ENCODE measurements around the gene PRSS12. TPM values are rescaled to one million over a fixed set of nuclear protein-coding genes. Genes with fewer than 3 reads are reported as not detected.
"Not testable (repeated sequence)": the region's sequence is repeated elsewhere in the genome, so short reads cannot be mapped to it uniquely, and the experiment has no call there.

PRSS12 gene
- total RNA-seq, 1 donor from 2014 or later, result not detected

DNA sequence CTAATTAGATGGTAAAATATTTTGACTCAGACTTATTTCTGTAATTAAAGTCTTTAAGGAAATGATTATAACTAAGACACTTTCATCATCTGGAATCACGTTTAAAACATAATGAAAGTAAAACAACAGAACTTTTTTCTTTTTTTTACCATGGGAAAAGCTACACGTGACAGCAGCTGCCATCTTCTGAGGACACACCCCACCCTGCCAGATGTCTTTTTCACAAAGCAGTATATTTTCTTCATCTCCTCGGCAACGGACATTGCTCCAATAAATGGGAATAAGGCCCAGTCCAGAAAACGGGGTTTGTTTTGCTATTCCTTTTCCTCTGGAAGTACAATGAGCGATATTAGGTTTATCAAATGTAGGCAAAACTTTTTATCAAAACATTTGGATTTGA is 17.5 kb downstream of the PRSS12 start:
- intact Hi-C loops (cut with micrococcal nuclease), result no loop called here
- ATAC-seq, result no peak
- no peak for DNase-seq

DNA sequence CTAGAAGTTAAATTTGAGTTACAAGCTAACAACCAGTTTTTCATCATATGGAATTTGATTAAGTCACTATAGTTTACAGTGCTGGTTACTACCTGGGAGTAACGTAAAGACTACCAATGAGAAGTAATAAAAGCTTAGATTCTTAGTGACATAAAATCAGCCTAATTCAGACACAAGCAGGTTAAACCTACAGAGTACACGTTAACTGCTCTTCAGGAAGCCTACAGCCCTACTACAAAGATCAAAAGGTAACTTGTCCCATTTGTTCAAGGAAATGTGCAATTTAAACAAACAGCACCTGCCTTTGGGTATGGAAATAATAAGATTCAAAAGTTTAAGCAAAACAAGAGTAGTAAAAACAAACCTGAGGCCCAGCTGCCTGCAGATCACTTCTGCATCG is 21.5 kb downstream of the PRSS12 start:
- DNase-seq (no peak), ATAC-seq (no peak)
- intact Hi-C loops (cut with micrococcal nuclease), result no loop called here

DNA sequence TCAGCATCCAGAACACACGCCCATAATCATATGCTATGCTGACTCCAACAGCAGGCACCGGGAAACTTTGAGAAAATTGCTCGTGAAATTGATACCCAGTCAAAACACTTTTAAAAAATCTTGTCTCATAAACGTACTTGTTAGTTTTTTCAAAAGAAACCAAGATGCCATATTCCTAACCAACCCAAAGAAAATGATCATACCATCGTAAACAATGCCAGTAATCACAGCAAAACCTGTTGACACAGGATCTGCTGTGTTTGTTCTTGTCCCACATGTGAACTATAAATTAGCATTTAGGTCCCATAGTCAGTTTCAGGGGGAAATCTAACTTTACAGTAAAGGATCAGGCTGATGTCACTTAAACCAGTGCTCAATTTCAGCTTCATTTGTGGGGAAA is 23.0 kb downstream of the PRSS12 start:
- ATAC-seq (no peak), DNase-seq (no peak)
- intact Hi-C loops (cut with micrococcal nuclease), result no loop called here

DNA sequence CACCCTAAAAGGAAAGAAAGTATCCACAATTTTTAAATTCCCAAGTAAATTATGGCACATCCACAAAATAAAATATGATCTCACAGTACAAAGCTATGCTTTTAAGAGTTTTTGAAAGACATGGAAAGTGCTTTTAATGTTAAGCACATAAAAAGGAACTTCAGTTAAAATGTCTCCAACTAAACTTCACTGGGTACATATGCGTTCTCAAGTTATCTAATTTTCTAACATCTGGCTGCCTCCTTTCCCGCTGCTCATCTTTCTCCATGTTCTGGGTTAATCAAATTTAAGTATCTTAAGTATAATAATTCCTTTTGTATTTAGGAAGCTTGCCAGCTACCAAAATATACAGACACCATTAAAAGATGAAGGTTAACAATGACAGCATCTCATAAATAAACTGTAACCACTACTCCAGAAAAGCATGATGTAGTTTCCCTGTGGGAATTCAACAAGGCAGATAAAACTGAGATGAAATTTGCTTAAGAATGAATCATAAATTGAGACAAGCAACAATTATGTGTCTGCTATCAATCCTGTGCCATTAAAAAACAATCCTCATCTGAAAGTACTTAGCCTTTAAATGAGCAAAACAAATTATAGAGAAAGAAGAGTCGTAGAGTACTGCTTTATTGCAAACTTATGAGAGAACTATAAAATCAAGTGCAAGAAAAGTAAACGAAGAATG is 25.1 kb downstream of the PRSS12 start:
- intact Hi-C loops (cut with micrococcal nuclease), result no loop called here
- ATAC-seq (no peak), DNase-seq (no peak)

DNA sequence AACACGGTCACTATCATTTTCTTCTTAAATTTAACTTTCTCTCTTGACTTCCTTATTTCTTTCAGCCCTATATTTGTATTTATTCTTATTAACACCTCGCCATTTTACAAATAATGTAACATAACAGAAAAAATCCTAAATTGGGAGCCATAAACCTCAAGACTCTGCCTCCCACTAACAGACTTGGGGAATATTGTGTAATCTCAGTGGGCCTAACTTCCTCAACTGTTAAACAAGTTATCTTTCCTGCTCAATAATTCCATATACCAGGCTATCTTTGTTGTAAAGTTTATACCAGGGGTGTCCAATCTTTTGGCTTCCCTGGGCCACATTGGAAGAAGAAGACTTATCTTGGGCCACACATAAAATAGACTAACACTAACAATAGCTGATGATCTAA is 26.2 kb downstream of the PRSS12 start:
- no peak for ATAC-seq
- DNase-seq, result no peak
- intact Hi-C loops (cut with micrococcal nuclease), result no loop called here

DNA sequence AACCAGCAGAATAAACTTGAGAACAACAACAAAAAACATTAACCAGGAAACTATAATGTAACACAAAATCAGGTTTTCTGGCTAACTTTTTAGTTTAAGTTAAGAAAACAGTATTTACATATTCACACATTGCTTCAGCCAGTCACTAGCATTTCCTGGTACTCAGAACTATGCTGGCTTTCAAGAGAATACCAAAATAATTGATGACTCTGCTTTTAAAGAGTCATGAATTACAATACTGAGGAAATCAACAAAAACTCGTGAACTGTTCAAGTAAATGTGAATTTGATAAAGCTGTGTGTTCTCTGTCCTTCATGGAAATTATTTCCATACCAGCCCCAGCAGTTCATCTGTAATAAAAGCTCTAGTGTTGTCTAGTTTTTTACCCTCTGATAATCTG is 27.4 kb downstream of the PRSS12 start:
- no peak for DNase-seq
- ATAC-seq, result no peak
- intact Hi-C loops (cut with micrococcal nuclease), result no loop called here

DNA sequence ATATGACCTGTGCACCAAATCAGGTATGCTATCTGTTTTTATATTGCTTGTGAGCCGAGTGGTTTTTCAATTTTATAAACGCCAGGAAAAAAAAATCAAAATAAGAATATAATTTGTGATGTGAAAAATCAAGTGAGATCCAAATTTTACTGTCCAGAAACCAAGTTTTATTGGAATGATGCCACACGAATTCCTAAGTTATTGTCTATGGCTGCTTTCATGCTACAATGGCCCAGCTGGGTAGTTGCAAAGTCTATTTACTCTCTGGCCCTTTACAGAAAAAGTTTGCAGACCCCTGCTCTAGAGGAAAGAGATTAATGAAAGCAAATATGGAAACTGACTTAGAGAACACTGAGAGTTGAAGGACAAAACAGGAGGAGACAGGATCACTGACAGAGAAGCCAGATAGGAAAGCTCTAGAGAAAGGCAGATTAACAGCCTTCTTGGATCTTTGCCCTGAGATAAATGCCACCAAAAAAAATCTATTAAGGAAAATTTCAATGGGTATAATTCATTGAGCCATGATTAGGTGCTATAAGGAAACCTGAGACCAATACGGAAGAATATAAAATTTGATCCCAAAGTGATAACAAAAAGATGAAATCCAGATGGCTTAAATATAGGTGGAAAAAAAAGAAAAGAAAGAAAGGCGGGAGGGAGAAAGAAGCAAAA is 29.8 kb downstream of the PRSS12 start:
- DNase-seq (no peak), ATAC-seq (no peak)
- intact Hi-C loops (cut with micrococcal nuclease), result no loop called here

DNA sequence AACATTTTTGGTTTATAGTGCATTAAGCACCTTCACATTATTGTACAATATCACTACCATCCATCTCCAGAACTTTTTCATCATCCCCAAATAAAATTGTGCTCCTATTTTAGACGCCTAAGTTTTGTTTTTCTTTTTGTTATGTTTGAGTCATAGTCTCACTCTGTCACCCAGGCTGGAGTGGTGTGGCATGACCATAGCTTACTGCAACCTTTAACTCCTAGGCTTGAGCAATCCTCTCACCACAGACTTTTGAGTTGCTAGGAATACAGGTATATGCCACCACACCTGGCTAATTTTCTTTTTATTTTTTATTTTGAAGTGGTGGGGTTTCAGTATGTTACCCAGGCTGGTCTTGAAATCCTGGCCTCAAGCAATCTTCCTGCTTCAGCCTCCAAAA is 33.9 kb downstream of the PRSS12 start:
- intact Hi-C loops (cut with micrococcal nuclease), result no loop called here
- ATAC-seq (no peak), DNase-seq (no peak)

DNA sequence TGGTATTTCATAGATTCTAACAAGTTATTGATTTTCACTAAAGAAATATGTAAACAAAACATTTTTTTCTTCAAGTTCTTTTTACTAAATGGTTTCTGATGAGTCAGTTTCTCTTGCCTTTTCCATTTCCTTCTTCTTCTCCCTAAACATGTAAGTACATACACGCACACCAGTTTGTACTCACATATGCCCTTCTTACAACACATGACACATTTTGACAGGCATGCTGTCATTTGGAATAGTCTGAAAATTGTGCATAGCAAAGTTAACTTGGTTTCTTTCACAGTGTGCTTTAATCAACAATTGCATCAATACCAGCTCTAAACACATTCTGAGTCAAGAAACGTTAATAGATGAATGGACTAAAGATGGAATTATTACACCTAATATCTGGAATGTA is 35.1 kb downstream of the PRSS12 start:
- ATAC-seq, result no peak
- intact Hi-C loops (cut with micrococcal nuclease), result no loop called here
- DNase-seq, result no peak

DNA sequence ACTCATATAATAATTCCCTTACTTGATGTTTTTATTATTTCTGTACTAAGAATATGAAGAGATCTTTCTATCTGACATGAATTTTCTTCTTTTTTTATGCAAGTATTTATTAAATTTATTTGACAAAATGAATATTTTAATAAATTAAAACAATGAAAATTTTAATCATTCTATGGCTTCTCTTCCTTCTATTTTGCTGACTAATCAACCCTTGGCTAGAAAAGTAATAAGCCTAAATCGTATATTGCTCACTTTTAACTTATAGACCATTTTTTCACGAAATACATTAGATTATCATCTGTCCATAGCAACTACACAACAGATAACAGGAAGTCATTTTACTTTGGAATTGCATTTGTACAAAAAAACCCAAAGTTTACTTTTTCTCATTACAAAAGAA is 38.6 kb downstream of the PRSS12 start:
- DNase-seq, result no peak
- intact Hi-C loops (cut with micrococcal nuclease), result no loop called here
- no peak for ATAC-seq

DNA sequence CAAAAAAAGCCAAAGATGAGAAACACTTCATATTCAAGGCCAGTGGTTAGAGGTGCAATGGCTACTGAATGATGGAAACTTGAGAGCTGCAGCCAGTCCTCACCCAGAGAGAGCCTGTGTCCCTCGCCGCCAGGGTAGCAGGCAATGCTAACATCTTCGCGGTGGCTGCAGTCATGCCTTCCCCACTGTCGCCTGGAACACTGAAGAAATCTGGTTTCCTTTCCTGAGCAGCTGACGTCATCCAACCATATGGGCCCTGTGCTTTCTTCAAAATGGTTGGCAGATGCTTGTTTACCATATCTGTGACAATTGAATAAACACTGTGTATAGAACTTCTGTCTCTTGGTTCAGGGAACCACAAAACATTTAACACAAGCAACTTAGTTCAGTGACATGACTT is 39.7 kb downstream of the PRSS12 start:
- intact Hi-C loops (cut with micrococcal nuclease), result no loop called here

DNA sequence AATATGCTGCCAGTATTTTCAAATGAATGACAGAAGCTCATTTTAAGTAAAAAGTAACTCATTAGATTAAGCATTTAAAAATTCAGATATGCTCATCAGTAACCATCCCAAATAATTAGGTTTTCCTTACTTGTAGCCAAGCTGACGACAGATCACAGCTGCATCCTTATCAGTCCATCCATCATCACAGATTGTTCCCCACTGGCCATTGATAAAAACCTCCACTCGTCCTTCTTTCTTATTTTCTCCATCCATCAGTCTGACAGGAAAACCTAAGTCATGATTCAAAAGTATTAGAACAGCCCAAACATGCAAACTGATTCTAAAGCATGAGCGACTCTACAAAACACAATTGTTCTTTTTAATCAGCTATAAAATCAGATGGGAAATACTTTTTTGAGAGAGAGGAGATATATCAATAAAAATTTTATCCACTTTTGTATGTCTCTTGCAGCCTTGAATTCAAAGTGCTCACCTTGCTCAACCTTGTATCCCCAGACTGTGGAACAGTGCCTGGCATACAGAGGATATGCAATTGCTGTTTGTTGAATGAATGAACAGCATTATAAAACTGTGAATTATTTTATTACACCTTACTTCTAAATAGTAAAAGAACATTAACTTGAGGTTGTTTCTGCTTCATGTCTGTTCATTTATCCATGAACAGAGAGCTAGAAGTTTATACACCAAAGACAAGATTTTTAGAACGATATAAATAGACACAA is 44.3 kb downstream of the PRSS12 start:
- ATAC-seq (no peak), DNase-seq (no peak)
- intact Hi-C loops (cut with micrococcal nuclease), result no loop called here

More for the DNA sequence above, 39.7 kb downstream of the PRSS12 start:
- DNase-seq (no peak), ATAC-seq (no peak)

DNA sequence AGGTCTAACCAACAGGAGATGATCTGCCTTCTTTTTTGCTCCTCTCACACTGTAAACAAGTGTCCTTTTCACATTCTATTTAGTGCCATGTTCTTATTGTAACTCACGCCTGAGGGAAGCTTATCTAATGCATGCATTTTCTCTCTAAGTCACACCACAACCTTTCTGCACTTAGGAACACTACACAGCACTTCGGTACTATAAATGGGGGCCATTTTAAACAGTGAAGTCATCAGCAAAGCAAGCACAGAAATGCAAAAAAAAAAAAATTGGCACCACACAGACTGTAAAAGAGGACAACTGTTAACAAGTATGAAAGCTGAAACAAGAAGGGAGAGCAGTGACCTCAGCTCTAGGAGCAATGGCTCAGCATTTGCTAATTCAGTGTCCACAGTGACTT is 45.2 kb downstream of the PRSS12 start:
- intact Hi-C loops (cut with micrococcal nuclease), result no loop called here
- DNase-seq (no peak), ATAC-seq (no peak)

DNA sequence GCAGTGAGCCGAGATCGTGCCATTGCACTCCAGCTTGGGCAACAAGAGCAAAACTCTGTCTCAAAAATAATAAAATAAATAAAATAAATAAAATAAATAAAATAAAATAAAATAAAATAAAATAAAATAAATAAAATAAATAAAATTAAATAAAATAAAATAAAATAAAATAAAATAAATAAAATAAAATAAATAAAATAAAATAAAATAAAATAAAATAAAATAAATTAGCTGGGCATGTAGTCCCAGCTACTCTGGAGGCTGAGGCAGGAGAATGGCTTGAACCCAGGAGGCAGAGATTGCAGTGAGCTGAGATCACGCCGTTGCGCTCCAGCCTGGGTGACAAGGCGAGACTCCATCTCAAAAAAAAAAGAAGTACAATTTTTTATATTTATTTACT is 53.2 kb downstream of the PRSS12 start:
- ATAC-seq; DNase-seq; intact Hi-C loops (cut with micrococcal nuclease): not testable (repeated sequence)

DNA sequence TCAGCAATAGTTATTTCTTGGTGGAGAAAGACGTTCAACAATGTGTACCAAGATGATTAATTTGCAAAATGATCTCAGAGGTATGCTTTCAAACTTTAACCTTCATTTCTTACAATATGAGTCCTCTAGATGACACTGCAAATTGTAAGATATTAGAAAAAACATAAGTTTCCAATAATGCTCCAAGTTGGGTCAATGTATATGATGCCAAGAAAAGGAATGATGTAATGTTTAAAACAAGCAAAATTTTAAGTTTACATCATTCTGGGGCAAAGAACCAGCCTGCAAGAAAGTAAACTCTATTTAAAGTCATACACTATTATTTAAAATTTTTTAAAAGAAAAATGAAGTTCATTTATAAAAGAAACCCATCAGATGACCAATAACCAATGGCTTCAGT is 56.1 kb downstream of the PRSS12 start:
- no peak for DNase-seq
- intact Hi-C loops (cut with micrococcal nuclease), result no loop called here
- ATAC-seq, result no peak

DNA sequence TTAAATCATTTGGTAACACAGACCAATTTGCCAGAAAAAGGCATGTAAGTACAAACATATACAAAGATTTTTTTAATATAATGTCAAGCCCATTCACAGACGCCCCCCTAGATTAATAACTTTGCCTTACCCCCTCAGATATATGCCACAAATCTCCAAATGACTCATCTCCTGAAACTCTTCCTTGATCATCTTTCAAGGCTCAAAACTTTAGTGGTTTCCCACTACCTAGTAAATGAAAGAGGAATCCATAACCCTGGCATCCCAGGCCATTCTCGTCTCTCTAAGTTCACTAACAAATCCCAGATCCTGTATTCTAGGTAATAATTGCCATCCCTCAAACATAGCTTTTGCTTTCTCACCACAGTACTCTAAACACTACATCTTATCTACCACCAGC is 61.9 kb downstream of the PRSS12 start:
- intact Hi-C loops (cut with micrococcal nuclease), result no loop called here
- DNase-seq (no peak), ATAC-seq (no peak)

DNA sequence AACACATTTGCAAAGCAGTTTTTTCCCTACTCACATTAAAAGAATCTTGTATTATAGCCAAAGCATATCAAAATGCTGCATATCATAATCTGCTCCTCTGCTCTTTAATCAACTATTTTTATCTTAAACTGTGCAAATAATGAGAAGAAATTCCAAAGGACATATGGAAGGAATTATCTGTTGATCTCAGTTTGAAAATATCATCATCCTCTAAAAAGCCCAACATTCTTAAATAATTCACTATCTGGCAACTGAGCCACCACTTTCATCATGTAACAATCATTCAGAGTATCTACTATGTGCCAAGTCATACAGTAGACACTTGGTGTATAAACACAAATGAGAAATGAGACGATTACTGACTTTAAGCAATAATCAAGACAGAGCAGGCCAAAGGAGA is 63.0 kb downstream of the PRSS12 start:
- intact Hi-C loops (cut with micrococcal nuclease), result no loop called here
- DNase-seq, result no peak
- no peak for ATAC-seq

DNA sequence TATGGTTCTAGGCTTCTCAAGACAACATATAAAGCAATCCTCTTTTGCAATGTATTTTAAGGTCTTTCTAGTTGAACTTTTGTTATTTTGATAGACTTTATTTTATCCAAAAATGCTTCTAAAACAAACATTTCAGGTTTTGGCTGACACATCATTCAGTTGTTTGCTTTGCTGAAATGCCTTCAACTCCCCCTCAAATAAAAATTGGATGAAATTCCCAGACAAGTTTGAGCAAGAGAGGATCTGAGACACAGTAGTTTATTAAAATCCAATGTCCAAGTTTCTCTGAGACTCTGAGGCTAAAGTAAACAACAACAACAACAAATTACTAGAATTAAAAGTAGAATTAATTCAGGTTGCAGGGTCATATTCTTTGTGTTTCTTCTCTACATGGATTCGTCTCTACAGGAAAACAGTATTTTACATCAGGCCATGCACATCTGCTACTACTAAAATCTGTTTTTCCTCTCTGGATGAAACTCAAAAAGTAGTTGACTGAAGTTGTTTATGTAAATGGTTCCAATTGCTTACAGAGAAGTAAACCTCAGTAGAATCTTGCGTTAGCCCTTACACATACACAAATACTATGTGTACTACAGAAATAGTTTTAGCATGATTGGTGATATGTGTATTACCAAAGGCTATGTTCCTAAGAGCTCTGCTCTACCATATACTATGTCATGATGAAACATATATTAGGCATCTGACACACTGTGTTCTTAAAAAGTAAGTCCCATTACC is 64.9 kb downstream of the PRSS12 start:
- ATAC-seq, result no peak
- no peak for DNase-seq
- intact Hi-C loops (cut with micrococcal nuclease), result no loop called here

DNA sequence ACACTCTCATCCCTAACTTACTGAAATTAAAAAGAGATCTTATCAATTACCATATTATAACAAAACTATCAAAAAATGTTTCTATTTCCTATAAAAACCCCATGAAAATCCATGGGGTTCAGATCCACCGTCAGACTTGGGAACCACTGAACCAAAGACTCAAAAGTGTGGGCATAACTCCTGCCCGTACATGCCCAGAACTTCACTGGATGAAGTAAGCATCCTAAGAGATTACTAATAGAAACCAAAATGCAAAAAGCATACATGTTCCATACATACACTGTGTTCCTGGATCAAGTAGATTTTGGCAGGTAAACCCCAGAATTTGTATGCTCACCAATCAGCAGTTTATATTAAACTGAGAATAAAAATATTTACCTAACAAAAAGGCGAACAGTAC is 66.1 kb downstream of the PRSS12 start:
- DNase-seq (no peak), ATAC-seq (no peak)
- intact Hi-C loops (cut with micrococcal nuclease), result no loop called here

DNA sequence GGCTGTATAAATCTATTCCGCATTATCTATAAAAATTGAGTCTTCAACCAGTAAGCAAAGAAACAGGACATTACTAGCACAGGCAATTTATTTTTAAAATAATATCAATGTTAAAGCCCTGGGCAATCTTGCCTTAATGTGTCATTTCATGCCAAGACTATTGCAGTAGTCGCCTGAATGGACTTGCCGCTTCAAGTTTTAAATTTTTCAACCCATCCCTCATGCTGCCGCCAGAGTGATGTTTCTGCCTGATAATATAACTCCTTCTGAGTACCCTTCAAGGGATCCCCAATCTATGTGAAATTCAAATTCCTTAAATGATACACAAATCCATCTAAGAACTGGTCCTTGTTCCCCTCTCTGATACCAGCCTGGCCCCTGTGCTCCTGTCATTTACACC is 66.9 kb downstream of the PRSS12 start:
- ATAC-seq (no peak), DNase-seq (no peak)
- intact Hi-C loops (cut with micrococcal nuclease), result no loop called here
